Heart right ventricle (tissue), 16 donors: Measurements from ENCODE around the gene DCAF15. TPM values are rescaled to one million over a fixed set of nuclear protein-coding genes. Genes with fewer than 3 reads are reported as not detected.

Experiments
- ATAC-seq, 8 donors: fragments of 200-7000 bp; cut with Tn5 transposase; one replicate each; pipeline ENCODE4 v1.9.1; 2020; ENCODE audit warnings: mild to moderate bottlenecking in 8 of 8, moderate library complexity in 8 of 8, moderate number of reproducible peaks in 1 of 8
- DNase-seq, 2 donors: peaks; one replicate each; pipeline ENCODE4 v3.0.0-alpha.2; 2020
- H3K27ac ChIP-seq, 10 donors: fragments of 200-600 bp; sonication (generic) in 2 of 10; one replicate each; pipeline versions ENCODE4 v1.5.0 to v1.8.0; 2020 to 2022; ENCODE audit warnings: mild to moderate bottlenecking in 3 of 10
- H3K27me3 ChIP-seq, 7 donors: fragments of 200-600 bp; one replicate each; pipeline ENCODE4 v1.8.0; 2021 to 2022; ENCODE audit warnings: mild to moderate bottlenecking in 2 of 7
- H3K36me3 ChIP-seq, 9 donors: fragments of 200-600 bp; sonication (generic) in 1 of 9; one replicate each; pipeline versions ENCODE4 v1.5.0 to v1.8.0; 2020 to 2022; ENCODE audit warnings: mild to moderate bottlenecking in 2 of 9
- H3K4me1 ChIP-seq, 9 donors: fragments of 200-600 bp; sonication (generic) in 1 of 9; one replicate each; pipeline versions ENCODE4 v1.5.0 to v1.8.0; 2020 to 2022; ENCODE audit warnings: mild to moderate bottlenecking in 4 of 9
- H3K4me3 ChIP-seq, 10 donors: fragments of 200-600 bp; sonication (generic) in 2 of 10; one replicate each; pipeline versions ENCODE4 v1.5.0 to v1.8.0; 2020 to 2022; ENCODE audit warnings: mild to moderate bottlenecking in 7 of 10, moderate library complexity in 2 of 10
- H3K9me3 ChIP-seq, 11 donors: fragments of 200-600 bp in 10 of 11; sonication (generic) in 2 of 11; one replicate each; pipeline versions ENCODE4 v1.5.0 to v1.8.0; 2013 to 2022; ENCODE audit warnings: mild to moderate bottlenecking in 2 of 11, control low read depth in 1 of 11, moderate library complexity in 1 of 11
- CTCF ChIP-seq, 9 donors: fragments of 200-600 bp; sonication (generic) in 2 of 9; IDR thresholded peaks; one replicate each; pipeline versions ENCODE4 v1.5.0 to v1.8.0; 2021 to 2022; ENCODE audit warnings: antibody characterized with exemption in 9 of 9, mild to moderate bottlenecking in 5 of 9, moderate library complexity in 1 of 9
- WGBS, 2 donors: extraction: QIAGEN DNeasy Blood & Tissue Kit; methylation state at CpG; one replicate each; pipeline ENCODE4 v1.1.7; 2013; ENCODE audit warnings: inconsistent platforms in 1 of 2; 5-methylcytosine and 5-hydroxymethylcytosine counted together
- intact Hi-C, 10 donors: fragments of 100-400 bp; cut with DNase I; formaldehyde crosslinking; loops; one replicate each; pipeline versions ENCODE4 v1.11.1 to v1.14.2; 2022
- polyA plus RNA-seq, 2 donors: library from polyadenylated mRNA; stranded (reverse); fragments of 200-250 nt; gene quantifications; one replicate each; pipeline ENCODE4 v1.2.3, GENCODE V29; 2013
- total RNA-seq, 10 donors: library from RNA; stranded (reverse); fragmentation: NEBNext Ultra II Directional in 3 of 10; extraction: Animal tissue kit (Norgen Biotek cat#: 25700) in 3 of 10; gene quantifications; one replicate each; pipeline versions ENCODE4 v1.2.1 to v1.2.4, GENCODE V29; 2021 to 2023
- donor health status: Arrhythmogenic right ventricular cardiomyopathy.
- donor health status: ischemic (EF 13 %, LVEDD 7.1; RV severe dilation, severe dysfunction).
- donor health status: healthy with polysubstance abuse.
- donor health status: DM: no; HTN: yes; CAD: no.
- donor health status: DM: no; HTN: no; CAD: no.
- donor health status: ischemic (EF 25% LVEDD 6.9; RV normal size, moderate dysfunction).
- donor health status: ischemic (EF 25% LVEDD 5.7; RV mildly dilated, moderate dysfunction).
- donor health status: healthy.
- donor health status: DM: yes; HTN: yes; CAD: no.
- donor health status: Ischemic cardiomyopathy.
- donor health status: ischemic (EF 35%, LVEDD 5.7; RV mildly dilated, moderate dysfunction).
- donor health status: nonischemic (EF 11% LVEDD 7.7; RV severe dilation, severe dysfunction).
- donor health status: DM: yes; HTN: yes; CAD: no.
- donor health status: PGD.
- donor health status: ischemic (EF 29% LVEDD 5.4; RV normal size, mild dysfunction).
- donor health status: nonischemic (EF 23%, LVEDD 6.1; RV moderate dilation, normal function).

The DCAF15 gene
- total and polyA plus RNA-seq, 12 donors: 15.5 to 50.0 (median 18.4) TPM

- H3K36me3 ChIP-seq: peaks cover 0 to 55% (median 0%) of the 10 kb centered on the region in 9 donors
- TF ChIP-seq CTCF (IDR thresholded peaks at IDR 0.05): no peak
- peaks cover 6 to 48% (median 27%) of the 10 kb centered on the region in 9 donors for H3K4me1 ChIP-seq
- H3K4me3 ChIP-seq: peak overlapping the region; percentile 28 to 67 (median 57)
- intact Hi-C loops: no loop called here
- ATAC-seq (peak; percentile 84 to 91 (median 88)), DNase-seq (peak; percentile 87 to 89)
- H3K27me3 ChIP-seq: no peaks in the 10 kb centered on the region
- no peaks in the 10 kb centered on the region for H3K9me3 ChIP-seq
- H3K27ac ChIP-seq: peak overlapping the region; percentile 32 to 89 (median 84)
- WGBS, 2 donors: 3 to 5% methylated on average over 59 to 74 of the region's 74 CpGs
These were observed 26.3 kb downstream of the DCAF15 start for GRCh38 chr19:13978351-13979243.

GRCh38 chr19:13979244-13979615 is 26.9 kb downstream of the DCAF15 start:
- ATAC-seq: peak in 1 of 8 donors; percentile 13
- Histone ChIP-seq H3K9me3 (no peaks in the 10 kb centered on the region), H3K27ac (peak overlapping the region in 9 of 10 donors; percentile 72 to 89 (median 84))

GRCh38 chr19:13979686-13980085 is 27.4 kb downstream of the DCAF15 start:
- TF ChIP-seq CTCF (IDR thresholded peaks at IDR 0.05): no peak
- Histone ChIP-seq H3K4me3 (peak overlapping the region in 5 of 10 donors; percentile 56 to 67 (median 58)), H3K27me3 (no peaks in the 10 kb centered on the region), H3K27ac (peak overlapping the region in 6 of 10 donors; percentile 77 to 89 (median 86)), H3K4me1 (peaks cover 6 to 48% (median 27%) of the 10 kb centered on the region in 9 donors), H3K36me3 (peaks cover 0 to 45% (median 0%) of the 10 kb centered on the region in 9 donors), H3K9me3 (no peaks in the 10 kb centered on the region)
- DNase-seq (no peak), ATAC-seq (no peak)
- WGBS, 2 donors: 76 to 78% methylated on average over 12 of the region's 12 CpGs
- intact Hi-C loops: no loop called here

More at GRCh38 chr19:13979244-13979615, 26.9 kb downstream of the DCAF15 start:
- Histone ChIP-seq H3K4me1 (peaks cover 6 to 48% (median 27%) of the 10 kb centered on the region in 9 donors), H3K36me3 (peaks cover 0 to 49% (median 0%) of the 10 kb centered on the region in 9 donors), H3K27me3 (no peaks in the 10 kb centered on the region), H3K4me3 (peak overlapping the region; percentile 28 to 67 (median 57))
- TF ChIP-seq CTCF (IDR thresholded peaks at IDR 0.05): no peak
- intact Hi-C loops: no loop called here
- no peak for DNase-seq
- 15 to 21% methylated on average over 12 of the region's 12 CpGs for WGBS, 2 donors

GRCh38 chr19:13980340-13980739 is 28.0 kb downstream of the DCAF15 start:
- DNase-seq (no peak), ATAC-seq (no peak)
- WGBS, 2 donors: 92 to 95% methylated on average over 15 of the region's 15 CpGs
- Histone ChIP-seq H3K9me3 (no peaks in the 10 kb centered on the region), H3K4me1 (peaks cover 6 to 48% (median 31%) of the 10 kb centered on the region in 9 donors), H3K4me3 (no peak overlapping the region), H3K27ac (no peak overlapping the region), H3K27me3 (no peaks in the 10 kb centered on the region), H3K36me3 (peaks cover 0 to 39% (median 0%) of the 10 kb centered on the region in 9 donors)
- no peak for TF ChIP-seq CTCF (IDR thresholded peaks at IDR 0.05)
- intact Hi-C loops: no loop called here
